Adrenal gland (tissue), 12 donors: ENCODE results near the gene ENTPD8. TPM values are rescaled to one million over a fixed set of nuclear protein-coding genes. Genes with fewer than 3 reads are reported as not detected.
A peak's percentile ranks its signal among the peaks of the same experiment; 100 is the strongest.

Experiments
- DNase-seq, 7 donors: peaks; one replicate each; pipeline ENCODE4 v3.0.0-alpha.2; 2019 to 2020
- H3K27ac ChIP-seq, 5 donors: fragments of 200-600 bp; sonication (generic) in 4 of 5; 1 replicate in 3 of 5; 2 replicates in 2 of 5; pipeline versions ENCODE4 v1.5.1 to v1.8.0; 2016 to 2020; ENCODE audit warnings: mild to moderate bottlenecking in 1 of 5
- H3K27me3 ChIP-seq: fragments of 200-600 bp; 2 replicates; pipeline ENCODE4 v1.8.0; 2021
- H3K36me3 ChIP-seq, 2 donors: fragments of 200-600 bp; replicated peaks in 1 of 2; 1 replicate in 1 of 2; 2 replicates in 1 of 2; pipeline versions ENCODE4 v1.5.1 to v1.8.0; 2018 to 2022
- H3K4me1 ChIP-seq, 2 donors: fragments of 200-600 bp; replicated peaks in 1 of 2; 1 replicate in 1 of 2; 2 replicates in 1 of 2; pipeline versions ENCODE4 v1.5.1 to v1.8.0; 2018 to 2021
- H3K4me3 ChIP-seq, 4 donors: fragments of 200-600 bp; sonication (generic) in 3 of 4; one replicate each; pipeline ENCODE4 v1.5.1; 2016 to 2018
- H3K9me3 ChIP-seq, 3 donors: fragments of 200-600 bp; sonication (generic) in 1 of 3; replicated peaks in 1 of 3; 1 replicate in 2 of 3; 2 replicates in 1 of 3; pipeline versions ENCODE4 v1.5.1 to v1.8.0; 2016 to 2021
- CTCF ChIP-seq, 6 experiments: fragments of 450-650 bp in 4 of 6; fragments of 200-600 bp in 2 of 6; sonication (generic) in 1 of 6; IDR thresholded peaks; 1 replicate in 5 of 6; 2 replicates in 1 of 6; pipeline versions ENCODE4 v1.5.1 to v1.8.0; 2016 to 2021; ENCODE audit warnings: antibody characterized with exemption in 6 of 6, mild to moderate bottlenecking in 2 of 6, moderate library complexity in 1 of 6
- POLR2A ChIP-seq, 2 donors: fragments of 450-650 bp; IDR thresholded peaks; one replicate each; pipeline ENCODE4 v1.6.1; 2017; ENCODE audit warnings: antibody characterized with exemption in 2 of 2, mild to moderate bottlenecking in 2 of 2, moderate library complexity in 1 of 2
- WGBS, 4 donors: extraction: QIAGEN DNeasy Blood & Tissue Kit in 2 of 4; methylation state at CpG; one replicate each; pipeline versions ENCODE4 v1.1.5 to v1.1.7; 2013 to 2017; 5-methylcytosine and 5-hydroxymethylcytosine counted together
- intact Hi-C, 2 donors: fragments of 100-400 bp; cut with DNase I; formaldehyde crosslinking; loops; one replicate each; pipeline versions ENCODE4 v1.14.1 to v1.15.0; 2022 to 2023
- polyA plus RNA-seq, 3 donors: library from polyadenylated mRNA; stranded (reverse); fragments of 200-250 nt in 2 of 3; fragments of 350-450 nt in 1 of 3; fragmentation: Illumina TruSeq in 1 of 3; extraction: RNeasy Lipid Tissue Mini Kit (QIAGEN cat#74804) in 1 of 3; gene quantifications; one replicate each; pipeline ENCODE4 v1.2.3, GENCODE V29; 2013 to 2014
- total RNA-seq, 9 donors: library from RNA; depleted of rRNA in 4 of 9; stranded (reverse); fragments of >200 nt in 4 of 9; fragments of 120-200 nt in 1 of 9; fragmentation: NEBNext Ultra II Directional in 1 of 9; extraction: Animal tissue kit (Norgen Biotek cat#: 25700) in 1 of 9; gene quantifications; one replicate each; pipeline versions ENCODE4 v1.1.0 to v1.2.4, GENCODE V29; 2013 to 2023
- donor health status: healthy with polysubstance abuse.
- donor health status: Bipolar disorder and iron deficiency.
- donor health status: DM: yes; HTN: yes; CAD: no.
- donor health status: DM: no; HTN: no; CAD: no.
- donor health status: DM: no; HTN: no; CAD: no.
- donor health status: DM: yes; HTN: yes; CAD: no.

ENTPD8 gene
- total and polyA plus RNA-seq, 12 donors: 0.14 to 0.20 (median 0.17) TPM; not detected in 6

DNA sequence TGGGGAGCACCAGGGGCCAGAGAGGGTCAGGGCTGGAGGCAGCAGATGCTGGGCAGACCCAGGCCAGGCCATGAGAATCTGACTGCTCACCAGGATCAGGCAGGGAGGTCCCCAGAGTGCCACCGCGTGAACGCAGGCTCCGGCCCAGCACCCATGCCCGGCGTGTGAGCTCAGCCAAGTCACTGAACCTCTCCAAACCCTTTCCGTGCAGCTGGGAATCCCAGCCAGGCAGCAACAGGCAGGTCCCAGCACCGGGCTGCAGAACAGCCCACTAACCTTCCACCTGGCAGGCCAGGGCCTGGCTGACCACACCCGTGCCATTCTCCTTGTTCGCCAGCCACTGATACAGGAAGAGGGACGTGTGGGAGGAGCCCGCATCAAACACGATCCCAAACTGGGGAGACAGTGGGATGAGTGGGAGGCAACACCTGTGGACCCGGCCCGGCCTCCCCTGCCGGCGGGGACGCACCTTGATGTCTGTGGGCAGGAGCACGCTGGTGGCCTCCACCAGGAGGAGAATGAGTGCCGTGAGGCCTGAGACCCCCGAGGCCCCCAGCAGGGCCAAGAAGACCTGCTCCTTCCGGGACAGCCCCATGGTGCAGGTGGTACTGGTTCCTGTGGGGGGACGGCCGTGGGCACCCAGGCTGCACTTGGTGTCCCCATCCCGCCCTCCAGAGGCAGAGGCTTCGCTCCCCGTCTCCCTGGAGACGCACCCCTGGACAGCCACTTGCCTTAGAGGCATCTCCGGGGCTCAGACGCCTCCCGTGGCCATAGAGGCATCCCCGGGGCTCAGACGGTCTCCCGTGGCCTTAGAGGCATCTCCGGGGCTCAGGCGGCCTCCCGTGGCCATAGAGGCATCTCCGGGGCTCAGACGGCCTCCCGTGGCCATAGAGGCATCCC, 3.2 kb downstream of the ENTPD8 start:
- no peak overlapping the region for H3K27ac ChIP-seq
- no peak overlapping the region for H3K4me3 ChIP-seq
- WGBS, 4 donors: 71 to 85% (median 81%) methylated on average over 13 to 40 of the region's 40 CpGs
- H3K27me3 ChIP-seq: no peaks in the 10 kb centered on the region
- intact Hi-C loops: no loop called here
- no peak for DNase-seq
- no peaks in the 10 kb centered on the region for H3K36me3 ChIP-seq
- no peaks in the 10 kb centered on the region for H3K9me3 ChIP-seq
- peaks cover 3 to 14% of the 10 kb centered on the region in 2 donors for H3K4me1 ChIP-seq
- TF ChIP-seq CTCF (IDR thresholded peaks at IDR 0.05): no peak
- no peak for TF ChIP-seq POLR2A (IDR thresholded peaks at IDR 0.05)

DNA sequence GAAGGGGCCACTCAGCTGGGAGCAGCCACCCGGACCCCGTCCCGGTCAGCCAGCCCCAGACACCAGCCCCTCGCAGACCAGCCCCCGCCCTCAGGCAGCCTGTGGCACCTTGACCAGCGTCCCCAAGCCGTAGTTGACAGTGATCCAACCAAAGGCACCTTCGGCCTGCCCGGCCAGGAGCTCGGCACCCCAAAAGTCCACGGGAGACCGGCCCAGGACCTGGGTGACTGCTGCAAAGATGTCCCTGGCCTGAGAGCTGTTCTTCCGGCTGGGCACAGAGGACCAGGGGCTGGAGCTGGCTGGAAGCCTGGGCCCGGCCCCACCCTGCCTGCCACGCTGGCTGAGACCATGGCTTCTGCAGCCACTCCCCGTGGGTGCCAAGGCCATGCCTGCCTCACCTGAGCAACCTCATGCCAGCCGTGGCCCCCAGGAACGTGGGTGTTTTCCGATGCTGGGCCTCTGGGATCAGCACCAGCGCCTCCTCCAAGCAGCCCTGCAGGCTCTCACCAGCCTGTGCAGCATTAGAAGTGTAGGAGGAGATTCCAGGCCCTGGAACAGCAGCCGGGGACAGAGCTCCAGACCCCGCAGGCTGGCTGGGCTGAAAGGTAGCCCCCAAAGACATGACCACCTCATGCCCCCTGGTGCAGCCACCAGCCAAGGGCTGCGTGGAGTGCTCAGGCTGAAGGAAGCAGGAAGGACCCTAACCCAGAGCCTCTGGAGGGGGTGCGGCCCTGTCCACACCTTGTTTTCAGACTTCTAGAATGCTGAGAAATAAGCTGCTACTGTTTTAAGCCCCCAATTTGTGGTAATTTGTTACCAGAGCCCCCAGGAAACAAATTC, 4.2 kb downstream of the ENTPD8 start:
- Histone ChIP-seq H3K9me3 (no peaks in the 10 kb centered on the region), H3K36me3 (no peaks in the 10 kb centered on the region), H3K4me1 (peaks cover 3 to 14% of the 10 kb centered on the region in 2 donors), H3K4me3 (no peak overlapping the region), H3K27ac (no peak overlapping the region), H3K27me3 (no peaks in the 10 kb centered on the region)
- no peak for TF ChIP-seq CTCF (IDR thresholded peaks at IDR 0.05)
- no peak for TF ChIP-seq POLR2A (IDR thresholded peaks at IDR 0.05)
- intact Hi-C loops: no loop called here
- DNase-seq: no peak
- 76 to 100% (median 91%) methylated on average over 1 to 24 of the region's 24 CpGs for WGBS, 4 donors

DNA sequence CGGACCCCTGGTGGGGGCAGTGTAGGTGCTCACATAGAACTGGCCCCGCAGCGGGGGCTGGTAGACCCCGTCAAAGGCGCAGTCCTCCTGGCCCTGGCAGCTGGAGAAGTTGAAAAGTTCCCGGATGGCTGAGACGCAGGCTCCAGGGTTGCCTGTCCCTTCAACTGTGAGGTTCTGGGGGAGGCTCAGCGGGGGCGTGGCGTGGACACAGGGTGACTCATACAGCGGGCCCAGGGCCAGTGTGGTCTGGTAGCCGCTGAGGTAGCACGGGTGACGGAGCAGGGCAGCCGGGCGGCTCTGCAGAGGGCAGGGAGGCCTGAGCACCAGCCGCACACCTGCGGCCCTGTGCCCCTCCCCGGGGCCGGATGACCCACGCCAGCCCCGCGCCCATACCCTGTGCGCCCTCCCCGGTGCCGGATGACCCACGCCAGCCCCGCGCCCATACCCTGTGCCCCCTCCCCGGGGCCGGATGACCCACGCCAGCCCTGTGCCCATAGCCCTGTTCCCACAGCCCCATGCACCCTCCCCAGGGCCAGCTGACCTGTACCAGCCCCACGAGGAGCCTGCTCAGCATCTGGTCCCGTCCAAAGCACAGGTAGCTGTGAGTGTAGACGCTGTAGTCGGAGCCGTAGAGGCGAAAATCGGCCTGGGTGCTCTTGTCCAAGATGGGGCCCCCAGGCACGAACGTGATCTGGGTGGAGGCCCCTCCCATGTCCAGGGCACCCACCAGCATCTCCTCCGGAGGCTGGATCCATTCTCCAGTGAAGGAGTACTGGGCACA, 5.0 kb downstream of the ENTPD8 start:
- Histone ChIP-seq H3K4me3 (no peak overlapping the region), H3K36me3 (no peaks in the 10 kb centered on the region), H3K9me3 (no peaks in the 10 kb centered on the region), H3K4me1 (peaks cover 0 to 9% of the 10 kb centered on the region in 2 donors), H3K27me3 (no peaks in the 10 kb centered on the region), H3K27ac (no peak overlapping the region)
- TF ChIP-seq POLR2A (IDR thresholded peaks at IDR 0.05) (peak in 1 of 2 donors; percentile 36), CTCF (IDR thresholded peaks at IDR 0.05) (no peak)
- DNase-seq: peak; percentile 81 to 96 (median 93)
- intact Hi-C loops: no loop called here
- WGBS, 4 donors: 39 to 68% (median 57%) methylated on average over 10 to 42 of the region's 42 CpGs
